ENCODE results near the gene PDIA5. TPM values are rescaled to one million over a fixed set of nuclear protein-coding genes. Genes with fewer than 3 reads are reported as not detected.

PDIA5 gene
- total RNA-seq, 1 donor from 2014 or later, result 6.0 TPM

DNA sequence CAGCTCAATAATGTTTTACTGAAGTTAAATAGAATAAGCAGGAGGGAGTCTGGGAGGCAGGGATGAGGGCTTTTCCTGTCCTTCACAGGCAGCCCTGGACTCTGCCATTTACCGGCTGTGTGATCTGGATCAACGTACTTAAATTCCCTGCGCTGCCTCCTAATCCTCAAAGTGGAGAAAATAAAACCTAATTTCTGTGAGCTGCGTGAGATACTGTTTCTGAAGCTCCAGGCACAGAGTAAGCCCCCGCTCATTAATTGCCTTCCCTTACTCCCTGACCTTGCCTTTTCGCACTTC lies 278 bp upstream of the PDIA5 start:
- Histone ChIP-seq H3K27ac (replicated peaks) (peak overlapping the region; percentile 89), H3K27me3 (ENCODE audit: low read depth) (no peaks in the 10 kb centered on the region), H3K9me3 (replicated peaks) (no peaks in the 10 kb centered on the region), H3K4me1 (peaks cover 44% of the 10 kb centered on the region), H3K36me3 (no peaks in the 10 kb centered on the region), H3K4me3 (peak overlapping the region; percentile 99)
- TF ChIP-seq, protein P1, sequence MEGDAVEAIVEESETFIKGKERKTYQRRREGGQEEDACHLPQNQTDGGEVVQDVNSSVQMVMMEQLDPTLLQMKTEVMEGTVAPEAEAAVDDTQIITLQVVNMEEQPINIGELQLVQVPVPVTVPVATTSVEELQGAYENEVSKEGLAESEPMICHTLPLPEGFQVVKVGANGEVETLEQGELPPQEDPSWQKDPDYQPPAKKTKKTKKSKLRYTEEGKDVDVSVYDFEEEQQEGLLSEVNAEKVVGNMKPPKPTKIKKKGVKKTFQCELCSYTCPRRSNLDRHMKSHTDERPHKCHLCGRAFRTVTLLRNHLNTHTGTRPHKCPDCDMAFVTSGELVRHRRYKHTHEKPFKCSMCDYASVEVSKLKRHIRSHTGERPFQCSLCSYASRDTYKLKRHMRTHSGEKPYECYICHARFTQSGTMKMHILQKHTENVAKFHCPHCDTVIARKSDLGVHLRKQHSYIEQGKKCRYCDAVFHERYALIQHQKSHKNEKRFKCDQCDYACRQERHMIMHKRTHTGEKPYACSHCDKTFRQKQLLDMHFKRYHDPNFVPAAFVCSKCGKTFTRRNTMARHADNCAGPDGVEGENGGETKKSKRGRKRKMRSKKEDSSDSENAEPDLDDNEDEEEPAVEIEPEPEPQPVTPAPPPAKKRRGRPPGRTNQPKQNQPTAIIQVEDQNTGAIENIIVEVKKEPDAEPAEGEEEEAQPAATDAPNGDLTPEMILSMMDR (IDR thresholded peaks at IDR 0.05; ENCODE audit: borderline replicate concordance), result no peak
- intact Hi-C loops (cut with micrococcal nuclease), result no loop called here
- no peak for DNase-seq

DNA sequence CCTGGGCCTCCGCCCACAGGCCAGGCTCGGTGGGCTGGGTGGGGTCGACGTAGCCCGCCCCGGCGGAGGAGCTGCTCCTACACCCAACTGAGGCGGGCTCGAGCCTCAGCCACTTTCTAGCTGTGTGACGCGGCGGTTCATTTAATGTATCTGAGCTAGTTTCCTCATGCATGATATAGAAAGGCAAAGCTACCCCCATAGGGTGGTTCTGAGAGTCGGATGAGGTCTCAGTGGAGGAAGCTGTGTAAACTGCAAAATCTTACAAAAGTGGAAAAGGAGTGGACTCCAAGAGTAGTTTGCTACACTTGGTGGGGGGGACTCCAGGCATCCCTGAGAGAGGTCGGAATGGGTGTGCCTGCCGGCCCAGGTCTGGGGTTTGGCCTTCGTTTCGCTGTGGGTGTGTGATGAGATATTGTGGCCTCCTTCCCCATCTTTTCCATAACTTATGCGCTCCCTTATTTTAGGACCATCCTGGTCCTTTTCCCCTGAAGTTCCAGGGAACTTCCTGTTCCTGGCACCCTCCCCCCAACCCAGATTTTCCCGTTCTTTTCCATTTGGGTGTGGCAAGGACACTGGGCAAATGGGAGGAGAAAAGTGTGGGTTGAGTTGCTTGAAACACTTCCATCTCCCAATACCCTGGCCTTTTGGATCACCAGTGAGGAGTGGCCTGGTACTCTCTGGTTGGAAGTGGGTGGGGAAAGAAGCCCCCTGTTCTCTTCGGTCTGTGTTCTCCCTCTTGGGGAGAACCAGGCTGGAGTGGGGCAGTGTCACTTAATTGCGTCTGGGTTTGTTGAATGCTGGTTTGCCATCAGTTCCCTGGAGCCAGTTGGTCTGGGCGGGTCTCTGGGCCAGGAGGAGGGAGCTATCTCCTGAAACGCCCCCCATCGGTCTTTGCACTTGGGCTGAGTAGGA lies 1.1 kb downstream of the PDIA5 start:
- no peaks in the 10 kb centered on the region for H3K27me3 ChIP-seq (ENCODE audit: low read depth)
- H3K36me3 ChIP-seq, result no peaks in the 10 kb centered on the region
- peak overlapping the region; percentile 99 for H3K4me3 ChIP-seq
- H3K27ac ChIP-seq (replicated peaks), result peak overlapping the region; percentile 89
- H3K4me1 ChIP-seq, result peaks cover 53% of the 10 kb centered on the region
- DNase-seq, result no peak
- TF ChIP-seq, protein P1 (IDR thresholded peaks at IDR 0.05; ENCODE audit: borderline replicate concordance), result no peak
- intact Hi-C loops (cut with micrococcal nuclease), result no loop called here
- no peaks in the 10 kb centered on the region for H3K9me3 ChIP-seq (replicated peaks)

DNA sequence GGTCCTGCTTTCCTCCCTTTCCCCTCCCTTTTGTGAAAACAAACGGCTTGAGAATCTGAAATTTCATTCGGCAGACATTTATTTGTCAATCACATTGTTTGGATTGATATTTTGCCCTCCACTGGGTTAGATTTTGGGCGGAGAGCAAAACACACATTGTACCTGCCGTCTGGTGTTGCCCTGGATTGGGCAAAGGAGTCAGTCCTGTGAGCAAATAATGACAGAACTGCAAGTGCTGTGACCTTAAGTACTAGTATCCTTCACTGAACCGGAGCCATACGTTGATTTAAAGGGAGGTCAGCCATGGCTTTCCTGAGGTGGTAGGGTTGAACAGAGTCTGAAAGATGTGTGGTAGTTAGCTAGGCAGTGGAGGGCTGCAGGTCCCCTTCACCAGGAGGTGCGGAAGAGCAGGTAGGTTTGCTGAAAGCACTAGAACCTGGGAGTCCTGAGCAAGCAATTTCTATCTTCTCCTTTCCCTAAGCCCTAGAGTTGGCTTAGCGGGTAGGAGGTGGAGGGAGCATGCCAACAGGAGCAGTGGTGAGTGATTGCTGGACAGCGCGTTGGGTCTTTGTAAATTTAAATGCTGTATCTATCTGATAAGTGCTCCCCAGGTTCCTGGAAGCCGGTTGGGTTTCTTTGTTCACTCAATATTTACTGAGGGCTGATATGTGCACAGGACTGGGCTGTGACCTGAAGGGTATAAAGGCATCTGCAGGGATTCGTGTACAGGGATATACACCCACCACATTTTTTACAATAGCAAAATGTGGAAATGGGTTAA lies 2.0 kb downstream of the PDIA5 start:
- no peak overlapping the region for H3K27ac ChIP-seq (replicated peaks)
- intact Hi-C loops (cut with micrococcal nuclease), result no loop called here
- peaks cover 53% of the 10 kb centered on the region for H3K4me1 ChIP-seq
- DNase-seq, result no peak
- no peaks in the 10 kb centered on the region for H3K9me3 ChIP-seq (replicated peaks)
- TF ChIP-seq, protein P1 (IDR thresholded peaks at IDR 0.05; ENCODE audit: borderline replicate concordance), result no peak
- H3K36me3 ChIP-seq, result no peaks in the 10 kb centered on the region
- H3K4me3 ChIP-seq, result peak overlapping the region; percentile 99
- H3K27me3 ChIP-seq (ENCODE audit: low read depth), result no peaks in the 10 kb centered on the region

DNA sequence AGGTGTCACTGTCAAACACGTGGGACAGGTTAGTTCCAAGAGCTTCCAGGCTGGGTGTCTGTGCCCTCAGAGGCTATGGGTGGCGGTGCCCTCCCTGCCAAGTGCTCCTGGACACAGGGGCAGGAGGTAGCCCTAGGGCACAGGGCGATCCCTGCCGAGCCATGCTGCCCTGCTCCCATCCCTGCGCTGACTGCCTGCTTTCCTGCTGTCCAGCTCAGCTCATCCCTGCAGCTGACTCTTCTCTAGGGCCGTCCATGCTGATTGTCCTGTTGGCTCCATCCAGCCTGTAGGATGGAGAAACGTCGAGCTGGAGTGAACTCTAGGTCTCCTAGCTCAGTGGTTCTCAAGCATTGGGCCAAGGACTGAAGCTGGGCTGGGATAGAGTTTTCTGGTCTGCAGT lies 3.7 kb downstream of the PDIA5 start:
- TF ChIP-seq, protein P1 (IDR thresholded peaks at IDR 0.05; ENCODE audit: borderline replicate concordance), result no peak
- H3K4me3 ChIP-seq, result no peak overlapping the region
- no peak for DNase-seq
- H3K4me1 ChIP-seq, result peaks cover 53% of the 10 kb centered on the region
- no peaks in the 10 kb centered on the region for H3K36me3 ChIP-seq
- no peaks in the 10 kb centered on the region for H3K27me3 ChIP-seq (ENCODE audit: low read depth)
- intact Hi-C loops (cut with micrococcal nuclease), result no loop called here
- no peaks in the 10 kb centered on the region for H3K9me3 ChIP-seq (replicated peaks)
- H3K27ac ChIP-seq (replicated peaks), result no peak overlapping the region

DNA sequence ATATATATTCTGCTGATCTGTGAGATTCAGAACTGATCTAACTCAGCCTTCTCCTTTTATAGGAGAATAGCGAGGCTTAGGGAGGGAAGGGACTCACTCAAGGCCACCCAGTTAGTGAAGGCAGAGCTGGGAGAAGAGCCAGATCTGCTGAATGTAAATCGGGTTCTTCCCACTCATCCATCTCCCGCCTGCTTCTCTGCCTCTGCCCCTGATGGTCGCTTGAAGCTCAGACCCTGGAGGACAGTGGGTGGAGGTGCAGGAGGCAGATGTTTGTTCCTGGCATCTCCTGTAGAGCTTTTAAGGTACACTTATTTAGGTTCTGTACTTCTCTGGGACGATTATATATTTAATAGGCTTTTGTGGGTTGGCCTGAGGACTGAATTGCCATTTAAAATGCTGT lies 4.3 kb downstream of the PDIA5 start:
- Histone ChIP-seq H3K27ac (replicated peaks) (no peak overlapping the region), H3K9me3 (replicated peaks) (no peaks in the 10 kb centered on the region), H3K4me3 (no peak overlapping the region), H3K4me1 (peaks cover 54% of the 10 kb centered on the region), H3K36me3 (no peaks in the 10 kb centered on the region), H3K27me3 (ENCODE audit: low read depth) (no peaks in the 10 kb centered on the region)
- TF ChIP-seq, protein P1 (IDR thresholded peaks at IDR 0.05; ENCODE audit: borderline replicate concordance), result no peak
- DNase-seq, result no peak
- intact Hi-C loops (cut with micrococcal nuclease), result no loop called here
